ENCODE data around the gene PALM. TPM values are rescaled to one million over a fixed set of nuclear protein-coding genes. Genes with fewer than 3 reads are reported as not detected.

Gene PALM
- total RNA-seq, 1 experiment from 2014 or later, result 22.1 TPM

- H3K9me3 Mint-ChIP-seq, result no peaks in the 10 kb centered on the region
- POLR2A ChIA-PET, result no interaction called here
- no peak overlapping the region for H3K4me3 Mint-ChIP-seq
- H3K27ac Mint-ChIP-seq, result no peak overlapping the region
- no peaks in the 10 kb centered on the region for H3K36me3 Mint-ChIP-seq
- ATAC-seq (no peak), DNase-seq (ENCODE audit: low spot score) (no peak)
- no peaks in the 10 kb centered on the region for H3K27me3 Mint-ChIP-seq (ENCODE audit: low read depth)
- no peaks in the 10 kb centered on the region for H3K4me1 Mint-ChIP-seq
- CTCF ChIA-PET, result interaction anchor here (0.9 kb wide), 1 partner anchor 13 kb away, joined by 3 read pairs; no protein-coding TSS in a partner anchor
- TF ChIP-seq, protein P1, sequence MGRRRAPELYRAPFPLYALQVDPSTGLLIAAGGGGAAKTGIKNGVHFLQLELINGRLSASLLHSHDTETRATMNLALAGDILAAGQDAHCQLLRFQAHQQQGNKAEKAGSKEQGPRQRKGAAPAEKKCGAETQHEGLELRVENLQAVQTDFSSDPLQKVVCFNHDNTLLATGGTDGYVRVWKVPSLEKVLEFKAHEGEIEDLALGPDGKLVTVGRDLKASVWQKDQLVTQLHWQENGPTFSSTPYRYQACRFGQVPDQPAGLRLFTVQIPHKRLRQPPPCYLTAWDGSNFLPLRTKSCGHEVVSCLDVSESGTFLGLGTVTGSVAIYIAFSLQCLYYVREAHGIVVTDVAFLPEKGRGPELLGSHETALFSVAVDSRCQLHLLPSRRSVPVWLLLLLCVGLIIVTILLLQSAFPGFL (CRISPR knock-in tag; IDR thresholded peaks at IDR 0.05; ENCODE audit: borderline replicate concordance), result no peak
- TF ChIP-seq FOXJ3 (CRISPR knock-in tag; IDR thresholded peaks at IDR 0.05; ENCODE audit: borderline replicate concordance) (no peak), ZNF121 (CRISPR knock-in tag; IDR thresholded peaks at IDR 0.05) (no peak), FOXP1 (CRISPR knock-in tag; IDR thresholded peaks at IDR 0.05; ENCODE audit: borderline replicate concordance) (no peak), CBFB (CRISPR knock-in tag; IDR thresholded peaks at IDR 0.05; ENCODE audit: low read depth) (no peak), NR2C2 (CRISPR knock-in tag; IDR thresholded peaks at IDR 0.05) (no peak), E2F4 (CRISPR knock-in tag; IDR thresholded peaks at IDR 0.05; ENCODE audit: borderline replicate concordance, low read depth) (no peak), HMGXB4 (CRISPR knock-in tag; IDR thresholded peaks at IDR 0.05) (no peak), FOXP4 (CRISPR knock-in tag; IDR thresholded peaks at IDR 0.05) (no peak), ZNF263 (CRISPR knock-in tag; IDR thresholded peaks at IDR 0.05; ENCODE audit: low read depth) (no peak), ARID4B (CRISPR knock-in tag; IDR thresholded peaks at IDR 0.05; ENCODE audit: borderline replicate concordance) (no peak), NFYB (CRISPR knock-in tag; conservative IDR thresholded peaks at IDR 0.05; ENCODE audit: low read depth) (no peak), CREM (CRISPR knock-in tag; IDR thresholded peaks at IDR 0.05) (no peak), HMGA2 (CRISPR knock-in tag; IDR thresholded peaks at IDR 0.05) (no peak), ZNF396 (CRISPR knock-in tag; IDR thresholded peaks at IDR 0.05; ENCODE audit: borderline replicate concordance) (no peak)
- TF ChIP-seq, protein P2, sequence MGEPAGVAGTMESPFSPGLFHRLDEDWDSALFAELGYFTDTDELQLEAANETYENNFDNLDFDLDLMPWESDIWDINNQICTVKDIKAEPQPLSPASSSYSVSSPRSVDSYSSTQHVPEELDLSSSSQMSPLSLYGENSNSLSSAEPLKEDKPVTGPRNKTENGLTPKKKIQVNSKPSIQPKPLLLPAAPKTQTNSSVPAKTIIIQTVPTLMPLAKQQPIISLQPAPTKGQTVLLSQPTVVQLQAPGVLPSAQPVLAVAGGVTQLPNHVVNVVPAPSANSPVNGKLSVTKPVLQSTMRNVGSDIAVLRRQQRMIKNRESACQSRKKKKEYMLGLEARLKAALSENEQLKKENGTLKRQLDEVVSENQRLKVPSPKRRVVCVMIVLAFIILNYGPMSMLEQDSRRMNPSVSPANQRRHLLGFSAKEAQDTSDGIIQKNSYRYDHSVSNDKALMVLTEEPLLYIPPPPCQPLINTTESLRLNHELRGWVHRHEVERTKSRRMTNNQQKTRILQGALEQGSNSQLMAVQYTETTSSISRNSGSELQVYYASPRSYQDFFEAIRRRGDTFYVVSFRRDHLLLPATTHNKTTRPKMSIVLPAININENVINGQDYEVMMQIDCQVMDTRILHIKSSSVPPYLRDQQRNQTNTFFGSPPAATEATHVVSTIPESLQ (CRISPR knock-in tag; IDR thresholded peaks at IDR 0.05), result no peak
- TF ChIP-seq, protein P3, sequence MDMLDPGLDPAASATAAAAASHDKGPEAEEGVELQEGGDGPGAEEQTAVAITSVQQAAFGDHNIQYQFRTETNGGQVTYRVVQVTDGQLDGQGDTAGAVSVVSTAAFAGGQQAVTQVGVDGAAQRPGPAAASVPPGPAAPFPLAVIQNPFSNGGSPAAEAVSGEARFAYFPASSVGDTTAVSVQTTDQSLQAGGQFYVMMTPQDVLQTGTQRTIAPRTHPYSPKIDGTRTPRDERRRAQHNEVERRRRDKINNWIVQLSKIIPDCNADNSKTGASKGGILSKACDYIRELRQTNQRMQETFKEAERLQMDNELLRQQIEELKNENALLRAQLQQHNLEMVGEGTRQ (CRISPR knock-in tag; IDR thresholded peaks at IDR 0.05), result no peak
Measured at GRCh38 chr19:686589-687297, 22.0 kb upstream of the PALM start.

Measured in WTC11 (cell line).